Aorta (tissue), 5 donors: ENCODE results near the gene HBG1. TPM values are rescaled to one million over a fixed set of nuclear protein-coding genes. Genes with fewer than 3 reads are reported as not detected.

ENCODE experiments used
- ATAC-seq: fragments of 200-7000 bp; cut with Tn5 transposase; one replicate; pipeline ENCODE4 v1.9.1; 2022; ENCODE audit warnings: moderate library complexity; ENCODE audit not compliant: low FRiP score
- DNase-seq, 2 donors: peaks; one replicate each; pipeline ENCODE4 v3.0.0-alpha.2; 2020
- H3K27ac ChIP-seq, 2 donors: one replicate each; pipeline ENCODE4 v1.5.1; 2013; ENCODE audit warnings: low read length in 2 of 2, mild to moderate bottlenecking in 2 of 2, moderate library complexity in 2 of 2, control low read depth in 1 of 2, inconsistent platforms in 1 of 2, low read depth in 1 of 2
- H3K27me3 ChIP-seq, 2 donors: one replicate each; pipeline ENCODE4 v1.6.1; 2013; ENCODE audit warnings: control low read depth in 1 of 2, low read length in 1 of 2, mild to moderate bottlenecking in 1 of 2, moderate library complexity in 1 of 2; ENCODE audit not compliant: insufficient read depth in 2 of 2, control insufficient read depth in 1 of 2
- H3K36me3 ChIP-seq, 2 donors: one replicate each; pipeline ENCODE4 v1.6.1; 2013; ENCODE audit warnings: control low read depth in 1 of 2, low read length in 1 of 2, mild to moderate bottlenecking in 1 of 2; ENCODE audit not compliant: insufficient read depth in 2 of 2, control insufficient read depth in 1 of 2
- H3K4me1 ChIP-seq, 2 donors: one replicate each; pipeline ENCODE4 v1.6.1; 2013; ENCODE audit warnings: low read length in 2 of 2, control low read depth in 1 of 2, mild to moderate bottlenecking in 1 of 2, moderate library complexity in 1 of 2; ENCODE audit not compliant: insufficient read depth in 2 of 2, control insufficient read depth in 1 of 2
- H3K4me3 ChIP-seq, 2 donors: one replicate each; pipeline ENCODE4 v1.5.1; 2013; ENCODE audit warnings: low read length in 2 of 2, control low read depth in 1 of 2, mild to moderate bottlenecking in 1 of 2
- H3K9me3 ChIP-seq: one replicate; pipeline ENCODE4 v1.6.1; 2013; ENCODE audit warnings: mild to moderate bottlenecking, low read length; ENCODE audit not compliant: control insufficient read depth
- WGBS, 2 donors: extraction: QIAGEN DNeasy Blood & Tissue Kit; methylation state at CpG; one replicate each; pipeline ENCODE4 v1.1.7; 2013; 5-methylcytosine and 5-hydroxymethylcytosine counted together
- intact Hi-C, 2 donors: fragments of 100-400 bp; cut with DNase I; formaldehyde crosslinking; loops; one replicate each; pipeline versions ENCODE4 v1.14.2 to v1.15.0; 2022
- polyA plus RNA-seq, 2 donors: library from polyadenylated mRNA; stranded (reverse); fragments of 200-250 nt; gene quantifications; one replicate each; pipeline ENCODE4 v1.2.3, GENCODE V29; 2013
- total RNA-seq, 2 donors: library from RNA; stranded (reverse); fragmentation: NEBNext Ultra II Directional; extraction: Animal tissue kit (Norgen Biotek cat#: 25700); gene quantifications; one replicate each; pipeline ENCODE4 v1.2.1, GENCODE V29; 2021
- donor health status: healthy with polysubstance abuse.
- donor health status: Bipolar disorder and iron deficiency.
- donor health status: DM: no; HTN: no; CAD: no.
- donor health status: DM: no; HTN: no; CAD: no.
- donor health status: DM: yes; HTN: yes; CAD: no.

HBG1 gene
- total and polyA plus RNA-seq, 4 donors, result not detected

GRCh38 chr11:5204787-5205186, 44.9 kb downstream of the HBG1 start:
- Histone ChIP-seq H3K27ac (no peak overlapping the region), H3K9me3 (no peaks in the 10 kb centered on the region), H3K4me3 (no peak overlapping the region), H3K4me1 (no peaks in the 10 kb centered on the region), H3K36me3 (no peaks in the 10 kb centered on the region), H3K27me3 (no peaks in the 10 kb centered on the region)
- DNase-seq, result no peak
- WGBS, 2 donors, result 18 to 40% methylated on average over 1 of the region's 1 CpG
- intact Hi-C loops, result loop anchor here in 1 of 2 donors (2.0 kb wide), 1 partner anchor 176 kb away; no protein-coding TSS in a partner anchor
- ATAC-seq, result peak; percentile 50

- intact Hi-C loops, result no loop called here
Measured at GRCh38 chr11:5203366-5203765, 46.3 kb downstream of the HBG1 start.

GRCh38 chr11:5200582-5200981, 49.1 kb downstream of the HBG1 start, which contains the start of gene OR51V1:
Gene OR51V1 (minus strand): TSS chr11:5200682. CDS start chr11:5200682, 0 bp downstream.
- no peak for ATAC-seq
- Histone ChIP-seq H3K36me3 (no peaks in the 10 kb centered on the region), H3K27me3 (no peaks in the 10 kb centered on the region), H3K4me3 (no peak within 1 kb of the TSS), H3K27ac (no peak within 1 kb of the TSS), H3K9me3 (no peaks in the 10 kb centered on the region), H3K4me1 (no peaks in the 10 kb centered on the region)
- intact Hi-C loops, result no loop called here
- no peak for DNase-seq
- WGBS, 2 donors, result 55 to 61% methylated on average over 1 of the region's 1 CpG

More at GRCh38 chr11:5203366-5203765, 46.3 kb downstream of the HBG1 start:
- ATAC-seq (no peak), DNase-seq (no peak)
- Histone ChIP-seq H3K9me3 (no peaks in the 10 kb centered on the region), H3K4me1 (no peaks in the 10 kb centered on the region), H3K27me3 (no peaks in the 10 kb centered on the region), H3K36me3 (no peaks in the 10 kb centered on the region), H3K4me3 (no peak overlapping the region), H3K27ac (no peak overlapping the region)
- WGBS, 2 donors, result 71 to 73% methylated on average over 2 of the region's 2 CpGs

- H3K27ac ChIP-seq, result no peak overlapping the region
- no peaks in the 10 kb centered on the region for H3K4me1 ChIP-seq
- intact Hi-C loops, result no loop called here
- H3K4me3 ChIP-seq, result no peak overlapping the region
- DNase-seq (no peak), ATAC-seq (no peak)
- H3K36me3 ChIP-seq, result no peaks in the 10 kb centered on the region
- no peaks in the 10 kb centered on the region for H3K9me3 ChIP-seq
- no peaks in the 10 kb centered on the region for H3K27me3 ChIP-seq
Measured at GRCh38 chr11:5198285-5198684, 51.4 kb downstream of the HBG1 start.

Other genes starting within 250 kb of the HBG1 start
- not detected for gene OR52J3, start 203.3 kb downstream of the HBG1 start, total RNA-seq
- gene OR52J3, start 203.3 kb downstream of the HBG1 start, polyA plus RNA-seq, result not detected
- not detected for gene OR52E2, start 190.2 kb downstream of the HBG1 start, total RNA-seq
- gene OR52E2, start 190.2 kb downstream of the HBG1 start, polyA plus RNA-seq, result not detected
- not detected for gene OR52E1, start 180.3 kb downstream of the HBG1 start, total RNA-seq
- not detected for gene OR52E1, start 180.3 kb downstream of the HBG1 start, polyA plus RNA-seq
- gene OR52A5, start 111.5 kb downstream of the HBG1 start, total RNA-seq, result not detected
- gene OR52A5, start 111.5 kb downstream of the HBG1 start, polyA plus RNA-seq, result not detected
- gene OR52A1, start 95.1 kb downstream of the HBG1 start, total RNA-seq, result not detected
- gene OR52A1, start 95.1 kb downstream of the HBG1 start, polyA plus RNA-seq, result not detected
- gene OR51V1, start 49.2 kb downstream of the HBG1 start, total RNA-seq, result not detected
- gene OR51V1, start 49.2 kb downstream of the HBG1 start, polyA plus RNA-seq, result not detected
- gene HBB, start 22.8 kb downstream of the HBG1 start, total RNA-seq, result 1,000 to 10,000 TPM in 1 of 2 donors, 100 to 1,000 TPM in 1; 649 to 2,087 TPM
- 10 to 100 TPM; 12.6 to 26.3 TPM for gene HBB, start 22.8 kb downstream of the HBG1 start, polyA plus RNA-seq
- 1 to 10 TPM in 1 of 2 donors, not detected in 1; 8.4 TPM for gene HBD, start 15.4 kb downstream of the HBG1 start, total RNA-seq
- gene HBD, start 15.4 kb downstream of the HBG1 start, polyA plus RNA-seq, result not detected
- under 1 TPM in 1 of 2 donors, not detected in 1; 0.78 TPM for gene HBG2, start 4.9 kb upstream of the HBG1 start, total RNA-seq
- gene HBG2, start 4.9 kb upstream of the HBG1 start, polyA plus RNA-seq, result under 1 TPM in 1 of 2 donors, not detected in 1; 0.23 TPM
- not detected for gene HBE1, start 20.1 kb upstream of the HBG1 start, total RNA-seq
- gene HBE1, start 20.1 kb upstream of the HBG1 start, polyA plus RNA-seq, result not detected
- not detected for gene OR51B4, start 52.1 kb upstream of the HBG1 start, total RNA-seq
- gene OR51B4, start 52.1 kb upstream of the HBG1 start, polyA plus RNA-seq, result not detected
- not detected for gene OR51B2, start 74.4 kb upstream of the HBG1 start, total RNA-seq
- gene OR51B2, start 74.4 kb upstream of the HBG1 start, polyA plus RNA-seq, result not detected
- 1 to 10 TPM in 1 of 2 donors, under 1 TPM in 1; 0.71 to 1.2 TPM for gene OR51B5, start 93.7 kb upstream of the HBG1 start, total RNA-seq
- not detected for gene OR51B5, start 93.7 kb upstream of the HBG1 start, polyA plus RNA-seq
- gene OR51B6, start 101.7 kb upstream of the HBG1 start, total RNA-seq, result not detected
- gene OR51B6, start 101.7 kb upstream of the HBG1 start, polyA plus RNA-seq, result not detected
- gene OR51M1, start 134.0 kb upstream of the HBG1 start, total RNA-seq, result not detected
- gene OR51M1, start 134.0 kb upstream of the HBG1 start, polyA plus RNA-seq, result not detected
- gene OR51Q1, start 172.3 kb upstream of the HBG1 start, total RNA-seq, result not detected
- gene OR51Q1, start 172.3 kb upstream of the HBG1 start, polyA plus RNA-seq, result 1 to 10 TPM in 1 of 2 donors, not detected in 1; 1.4 TPM
- under 1 TPM; 0.42 to 0.49 TPM for gene OR51I1, start 191.7 kb upstream of the HBG1 start, total RNA-seq
- not detected for gene OR51I1, start 191.7 kb upstream of the HBG1 start, polyA plus RNA-seq
- gene OR51I2, start 199.5 kb upstream of the HBG1 start, total RNA-seq, result not detected
- gene OR51I2, start 199.5 kb upstream of the HBG1 start, polyA plus RNA-seq, result not detected
- not detected for gene OR52D1, start 238.8 kb upstream of the HBG1 start, total RNA-seq
- gene OR52D1, start 238.8 kb upstream of the HBG1 start, polyA plus RNA-seq, result not detected